NCI-H2171 (cell line): ENCODE data around the gene AIF1.
A peak's percentile ranks its signal among the peaks of the same experiment; 100 is the strongest.

ENCODE experiments used
- DNase-seq: peaks from one replicate; lab custom pipeline; 2025; lab: John Stamatoyannopoulos, UW

The AIF1 gene

GRCh38 chr6:31642798-31643570 is 27.9 kb downstream of the AIF1 start:
- DNase-seq: no peak

- no peak for DNase-seq
Measured at GRCh38 chr6:31643818-31644454, 28.9 kb downstream of the AIF1 start.

GRCh38 chr6:31645325-31645724 is 30.3 kb downstream of the AIF1 start:
- DNase-seq: no peak

- peak; percentile 61 for DNase-seq
Measured at GRCh38 chr6:31651602-31652191, 36.7 kb downstream of the AIF1 start.

GRCh38 chr6:31652925-31653724 is 38.1 kb downstream of the AIF1 start:
- DNase-seq: peak; percentile 95

- DNase-seq: no peak
Measured at GRCh38 chr6:31654574-31655348, 39.7 kb downstream of the AIF1 start.

- DNase-seq: no peak
Measured at GRCh38 chr6:31655349-31656237, 40.6 kb downstream of the AIF1 start, which contains the start of gene APOM. TSS of gene APOM (plus strand) at chr6:31655894. CDS start at chr6:31655967, 73 bp downstream.

GRCh38 chr6:31657406-31658157 is 42.5 kb downstream of the AIF1 start:
- no peak for DNase-seq

- no peak for DNase-seq
Measured at GRCh38 chr6:31658158-31658688, 43.2 kb downstream of the AIF1 start.

- DNase-seq: no peak
Measured at GRCh38 chr6:31658983-31659648, 44.1 kb downstream of the AIF1 start.

GRCh38 chr6:31659649-31660380 is 44.8 kb downstream of the AIF1 start:
- no peak for DNase-seq

- peak; percentile 78 for DNase-seq
Measured at GRCh38 chr6:31660381-31661261, 45.6 kb downstream of the AIF1 start, which contains the start of gene C6orf47. TSS of gene C6orf47 (minus strand) at chr6:31660778. CDS start at chr6:31659947, 831 bp downstream.

- no peak for DNase-seq
Measured at GRCh38 chr6:31661262-31662123, 46.5 kb downstream of the AIF1 start.

GRCh38 chr6:31662124-31662723 is 47.2 kb downstream of the AIF1 start:
- no peak for DNase-seq

- no peak for DNase-seq
Measured at GRCh38 chr6:31663126-31663960, 48.3 kb downstream of the AIF1 start.
